Astrocyte (in vitro differentiated cells and primary cell): ENCODE measurements around the gene ASTN1. TPM values are rescaled to one million over a fixed set of nuclear protein-coding genes. Genes with fewer than 3 reads are reported as not detected.

ENCODE experiments used
- DNase-seq: peaks from one replicate; pipeline ENCODE4 v3.0.0-alpha.2; 2010; ENCODE audit warnings: low read depth
- FAIRE-seq: peaks from 2 replicates; lab custom pipeline; 2011; peaks lifted over from hg19 to GRCh38; lab: Jason Lieb, UNC
- H2AFZ ChIP-seq: 2 replicates; pipeline ENCODE4 v1.6.0; 2012; ENCODE audit warnings: low read depth, low read length, inconsistent platforms
- H3K27ac ChIP-seq: 2 replicates; pipeline ENCODE4 v1.5.1; 2011; ENCODE audit warnings: low read depth, low read length, inconsistent platforms
- H3K27me3 ChIP-seq: 2 replicates; pipeline ENCODE4 v1.6.0; 2011; ENCODE audit warnings: low read length, inconsistent platforms; ENCODE audit not compliant: insufficient read depth
- H3K36me3 ChIP-seq: 2 replicates; pipeline ENCODE4 v1.5.1; 2011; ENCODE audit warnings: low read length, inconsistent platforms; ENCODE audit not compliant: insufficient read depth
- H3K4me1 ChIP-seq: 2 replicates; pipeline ENCODE4 v1.5.1; 2011; ENCODE audit warnings: low read length, inconsistent platforms; ENCODE audit not compliant: insufficient read depth
- H3K4me2 ChIP-seq: 2 replicates; pipeline ENCODE4 v1.6.0; 2012; ENCODE audit warnings: low read length, inconsistent platforms
- H3K4me3 ChIP-seq: 2 replicates; pipeline ENCODE4 v1.5.1; 2011; ENCODE audit warnings: low read depth, mild to moderate bottlenecking, low read length, inconsistent platforms; ENCODE audit not compliant: insufficient read depth
- H3K79me2 ChIP-seq: 2 replicates; pipeline ENCODE4 v1.6.0; 2012; ENCODE audit warnings: mild to moderate bottlenecking, low read length, inconsistent platforms; ENCODE audit not compliant: insufficient read depth
- H3K9ac ChIP-seq: 2 replicates; pipeline ENCODE4 v1.6.0; 2012; ENCODE audit warnings: mild to moderate bottlenecking, low read length, inconsistent platforms
- H3K9me3 ChIP-seq: 2 replicates; pipeline ENCODE4 v1.5.1; 2012; ENCODE audit warnings: low read depth, mild to moderate bottlenecking, low read length, inconsistent platforms; ENCODE audit not compliant: insufficient read depth
- H4K20me1 ChIP-seq: 2 replicates; pipeline ENCODE4 v1.6.0; 2012; ENCODE audit warnings: low read length, inconsistent platforms; ENCODE audit not compliant: insufficient read depth
- H3K27ac Mint-ChIP-seq: one replicate; pipeline ENCODE4 v1.8.0; 2021; ENCODE audit warnings: mild to moderate bottlenecking, mixed read lengths; ENCODE audit not compliant: unreplicated experiment
- H3K27me3 Mint-ChIP-seq: one replicate; pipeline ENCODE4 v1.8.0; 2021; ENCODE audit warnings: low read depth, mixed read lengths; ENCODE audit not compliant: unreplicated experiment
- H3K36me3 Mint-ChIP-seq: one replicate; pipeline ENCODE4 v1.8.0; 2021; ENCODE audit warnings: low read depth, mixed read lengths; ENCODE audit not compliant: unreplicated experiment
- H3K4me1 Mint-ChIP-seq: one replicate; pipeline ENCODE4 v1.8.0; 2021; ENCODE audit warnings: low read depth, mixed read lengths; ENCODE audit not compliant: unreplicated experiment
- H3K4me3 Mint-ChIP-seq: one replicate; pipeline ENCODE4 v1.8.0; 2021; ENCODE audit warnings: mild to moderate bottlenecking, moderate library complexity, mixed read lengths; ENCODE audit not compliant: unreplicated experiment
- H3K9me3 Mint-ChIP-seq: one replicate; pipeline ENCODE4 v1.8.0; 2021; ENCODE audit warnings: mild to moderate bottlenecking, mixed read lengths; ENCODE audit not compliant: unreplicated experiment
- EZH2 ChIP-seq: IDR thresholded peaks from 2 replicates; pipeline ENCODE4 v1.6.1; 2012; ENCODE audit warnings: mild to moderate bottlenecking, low read length, inconsistent platforms; ENCODE audit not compliant: insufficient read depth
- total RNA-seq: library from RNA; stranded (reverse); gene quantifications from 2 replicates; pipeline ENCODE4 v1.2.1, GENCODE V29; 2021
- TF ChIP-seq, protein P1 (sequence below): IDR thresholded peaks from 2 replicates; pipeline ENCODE4 v1.5.1; 2011; ENCODE audit warnings: low read depth, mild to moderate bottlenecking, inconsistent platforms, low read length, moderate library complexity; ENCODE audit not compliant: insufficient read depth

Gene ASTN1
- total RNA-seq, 1 donor from 2014 or later, result 0.50 TPM

DNA sequence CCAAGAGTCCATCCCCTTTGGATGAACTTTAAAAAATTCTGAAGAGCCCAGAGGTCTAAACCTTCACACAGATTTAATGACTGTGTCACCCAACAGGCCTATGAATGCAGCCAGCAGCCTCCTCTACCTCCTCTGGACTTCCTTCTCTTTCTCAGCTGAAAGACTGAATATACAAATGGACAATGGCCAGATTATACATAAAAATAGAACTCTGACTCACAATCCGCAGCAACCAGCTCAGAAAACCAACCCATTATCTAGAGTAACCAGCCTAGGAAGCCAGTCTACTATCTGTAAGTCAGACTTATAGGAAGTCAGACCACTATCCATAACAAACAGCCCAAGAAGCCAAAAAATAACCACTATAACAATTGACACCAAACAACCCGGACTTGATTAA lies 224.5 kb downstream of the ASTN1 start:
- Histone ChIP-seq H3K9me3 (no peaks in the 10 kb centered on the region), H3K4me1 (no peaks in the 10 kb centered on the region), H3K4me3 (no peak overlapping the region), H3K27ac (no peak overlapping the region), H3K79me2 (no peaks in the 10 kb centered on the region), H3K4me2 (no peak overlapping the region), H3K9ac (no peak overlapping the region), H3K36me3 (no peaks in the 10 kb centered on the region), H4K20me1 (no peaks in the 10 kb centered on the region), H3K27me3 (no peaks in the 10 kb centered on the region), H2AFZ (no peak overlapping the region)
- Mint-ChIP-seq H3K27me3 (peaks cover 8% of the 10 kb centered on the region), H3K4me3 (no peak overlapping the region), H3K36me3 (no peaks in the 10 kb centered on the region), H3K4me1 (no peaks in the 10 kb centered on the region), H3K27ac (no peak overlapping the region), H3K9me3 (no peaks in the 10 kb centered on the region)
- FAIRE-seq, result no peak
- DNase-seq, result peak; percentile 12
- TF ChIP-seq EZH2, result no peak
- TF ChIP-seq, protein P1, sequence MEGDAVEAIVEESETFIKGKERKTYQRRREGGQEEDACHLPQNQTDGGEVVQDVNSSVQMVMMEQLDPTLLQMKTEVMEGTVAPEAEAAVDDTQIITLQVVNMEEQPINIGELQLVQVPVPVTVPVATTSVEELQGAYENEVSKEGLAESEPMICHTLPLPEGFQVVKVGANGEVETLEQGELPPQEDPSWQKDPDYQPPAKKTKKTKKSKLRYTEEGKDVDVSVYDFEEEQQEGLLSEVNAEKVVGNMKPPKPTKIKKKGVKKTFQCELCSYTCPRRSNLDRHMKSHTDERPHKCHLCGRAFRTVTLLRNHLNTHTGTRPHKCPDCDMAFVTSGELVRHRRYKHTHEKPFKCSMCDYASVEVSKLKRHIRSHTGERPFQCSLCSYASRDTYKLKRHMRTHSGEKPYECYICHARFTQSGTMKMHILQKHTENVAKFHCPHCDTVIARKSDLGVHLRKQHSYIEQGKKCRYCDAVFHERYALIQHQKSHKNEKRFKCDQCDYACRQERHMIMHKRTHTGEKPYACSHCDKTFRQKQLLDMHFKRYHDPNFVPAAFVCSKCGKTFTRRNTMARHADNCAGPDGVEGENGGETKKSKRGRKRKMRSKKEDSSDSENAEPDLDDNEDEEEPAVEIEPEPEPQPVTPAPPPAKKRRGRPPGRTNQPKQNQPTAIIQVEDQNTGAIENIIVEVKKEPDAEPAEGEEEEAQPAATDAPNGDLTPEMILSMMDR, result no peak

GRCh38 chr1:176938375-176938774 lies 226.1 kb downstream of the ASTN1 start:
- no peak overlapping the region for H3K27ac ChIP-seq
- H3K36me3 Mint-ChIP-seq, result no peaks in the 10 kb centered on the region
- H3K4me3 Mint-ChIP-seq, result no peak overlapping the region
- H3K27me3 ChIP-seq, result no peaks in the 10 kb centered on the region
- no peak overlapping the region for H3K9ac ChIP-seq
- no peaks in the 10 kb centered on the region for H4K20me1 ChIP-seq
- no peak overlapping the region for H3K4me2 ChIP-seq
- H3K4me3 ChIP-seq, result no peak overlapping the region
- no peaks in the 10 kb centered on the region for H3K79me2 ChIP-seq
- TF ChIP-seq, protein P1, result no peak
- no peak for TF ChIP-seq EZH2
- H3K27ac Mint-ChIP-seq, result no peak overlapping the region
- H3K9me3 Mint-ChIP-seq, result no peaks in the 10 kb centered on the region
- no peaks in the 10 kb centered on the region for H3K4me1 ChIP-seq
- no peaks in the 10 kb centered on the region for H3K9me3 ChIP-seq
- no peaks in the 10 kb centered on the region for H3K4me1 Mint-ChIP-seq
- FAIRE-seq (no peak), DNase-seq (no peak)
- H3K27me3 Mint-ChIP-seq, result peaks cover 8% of the 10 kb centered on the region
- no peak overlapping the region for H2AFZ ChIP-seq
- H3K36me3 ChIP-seq, result no peaks in the 10 kb centered on the region

GRCh38 chr1:176934370-176934769 lies 230.1 kb downstream of the ASTN1 start:
- Histone ChIP-seq H3K9ac (no peak overlapping the region), H3K27ac (no peak overlapping the region), H4K20me1 (no peaks in the 10 kb centered on the region), H3K36me3 (no peaks in the 10 kb centered on the region), H2AFZ (no peak overlapping the region), H3K79me2 (no peaks in the 10 kb centered on the region), H3K4me1 (no peaks in the 10 kb centered on the region), H3K4me2 (no peak overlapping the region), H3K27me3 (no peaks in the 10 kb centered on the region), H3K4me3 (no peak overlapping the region), H3K9me3 (no peaks in the 10 kb centered on the region)
- peaks cover 8% of the 10 kb centered on the region for H3K27me3 Mint-ChIP-seq
- H3K4me1 Mint-ChIP-seq, result no peaks in the 10 kb centered on the region
- H3K9me3 Mint-ChIP-seq, result no peaks in the 10 kb centered on the region
- no peak for TF ChIP-seq EZH2
- TF ChIP-seq, protein P1, result no peak
- DNase-seq (no peak), FAIRE-seq (no peak)
- H3K27ac Mint-ChIP-seq, result no peak overlapping the region
- no peaks in the 10 kb centered on the region for H3K36me3 Mint-ChIP-seq
- no peak overlapping the region for H3K4me3 Mint-ChIP-seq
